KOPT-K1 (cell line): ENCODE results near the gene ANO1.

Source experiments
- H3K27ac ChIP-seq: fragments of 200-600 bp; sonication (generic); 2 replicates; pipeline ENCODE4 v1.5.1; 2016; ENCODE audit warnings: antibody characterized with exemption, mild to moderate bottlenecking, low read depth, low read length; ENCODE audit not compliant: poor library complexity, severe bottlenecking
- H3K36me3 ChIP-seq: fragments of 200-600 bp; sonication (generic); 2 replicates; pipeline ENCODE4 v1.5.1; 2017; ENCODE audit warnings: antibody characterized with exemption, mild to moderate bottlenecking, low read length, moderate library complexity; ENCODE audit not compliant: insufficient read depth
- H3K9me3 ChIP-seq: fragments of 200-600 bp; sonication (generic); 2 replicates; pipeline ENCODE4 v1.5.1; 2017; ENCODE audit warnings: antibody characterized with exemption, low read length, mild to moderate bottlenecking; ENCODE audit not compliant: insufficient read depth, poor library complexity, severe bottlenecking

The ANO1 gene

GRCh38 chr11:70040869-70041501 lies 37.1 kb upstream of the ANO1 start:
- Histone ChIP-seq H3K27ac (no peak overlapping the region), H3K9me3 (peaks cover 57% of the 10 kb centered on the region), H3K36me3 (no peaks in the 10 kb centered on the region)

GRCh38 chr11:70043482-70043881 lies 34.6 kb upstream of the ANO1 start:
- H3K9me3 ChIP-seq = peaks cover 48% of the 10 kb centered on the region
- no peak overlapping the region for H3K27ac ChIP-seq
- no peaks in the 10 kb centered on the region for H3K36me3 ChIP-seq

- Histone ChIP-seq H3K27ac (no peak overlapping the region), H3K36me3 (no peaks in the 10 kb centered on the region), H3K9me3 (peaks cover 41% of the 10 kb centered on the region)
Observed at GRCh38 chr11:70046089-70046488, 32.0 kb upstream of the ANO1 start.

GRCh38 chr11:70048279-70049024 lies 29.7 kb upstream of the ANO1 start:
- Histone ChIP-seq H3K27ac (no peak overlapping the region), H3K36me3 (no peaks in the 10 kb centered on the region), H3K9me3 (peaks cover 18% of the 10 kb centered on the region)

DNA sequence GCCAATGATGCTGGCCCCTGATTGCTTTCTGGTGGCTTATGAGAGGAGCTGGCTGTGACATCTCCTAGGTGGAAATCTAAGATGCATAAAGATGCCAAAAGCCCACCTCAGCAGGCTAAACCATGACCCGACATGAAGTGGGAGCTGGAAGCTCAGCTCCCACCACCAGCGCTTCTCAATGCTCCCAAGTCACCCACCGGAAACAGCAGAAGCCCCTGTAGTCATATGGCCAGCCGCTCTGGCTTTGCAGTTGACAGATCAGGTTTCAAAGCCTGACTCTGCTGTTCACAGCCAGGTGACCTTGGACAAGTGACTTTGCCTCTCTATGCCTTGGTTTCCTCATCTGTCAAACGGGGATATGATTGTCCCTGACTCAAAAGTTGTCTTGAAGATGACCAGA lies 29.1 kb upstream of the ANO1 start:
- Histone ChIP-seq H3K27ac (no peak overlapping the region), H3K36me3 (no peaks in the 10 kb centered on the region), H3K9me3 (peaks cover 12% of the 10 kb centered on the region)

GRCh38 chr11:70050243-70050642 lies 27.9 kb upstream of the ANO1 start:
- Histone ChIP-seq H3K27ac (no peak overlapping the region), H3K36me3 (no peaks in the 10 kb centered on the region), H3K9me3 (peaks cover 5% of the 10 kb centered on the region)

- Histone ChIP-seq H3K9me3 (peaks cover 7% of the 10 kb centered on the region), H3K27ac (no peak overlapping the region), H3K36me3 (no peaks in the 10 kb centered on the region)
Observed at GRCh38 chr11:70054004-70054403, 24.1 kb upstream of the ANO1 start.

DNA sequence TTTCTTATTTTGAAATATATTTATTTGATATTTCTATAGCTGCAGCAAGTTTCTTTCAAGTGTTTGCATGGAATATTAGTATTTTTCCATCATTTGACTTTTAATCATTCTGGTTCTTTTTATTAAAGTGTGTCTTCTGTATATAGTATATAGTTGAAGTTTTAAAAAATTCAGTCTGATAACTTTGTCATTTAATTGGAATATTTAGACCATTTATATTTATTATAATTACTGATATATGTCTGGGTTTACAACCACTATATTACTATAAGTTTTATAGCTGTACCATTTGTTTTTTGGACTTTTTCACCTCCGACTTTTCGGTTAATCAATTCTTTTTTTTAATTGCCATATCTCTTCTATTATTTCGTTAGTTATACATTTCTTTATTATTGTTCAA lies 22.7 kb upstream of the ANO1 start:
- H3K27ac ChIP-seq = no peak overlapping the region
- H3K9me3 ChIP-seq = peaks cover 7% of the 10 kb centered on the region
- H3K36me3 ChIP-seq = no peaks in the 10 kb centered on the region

DNA sequence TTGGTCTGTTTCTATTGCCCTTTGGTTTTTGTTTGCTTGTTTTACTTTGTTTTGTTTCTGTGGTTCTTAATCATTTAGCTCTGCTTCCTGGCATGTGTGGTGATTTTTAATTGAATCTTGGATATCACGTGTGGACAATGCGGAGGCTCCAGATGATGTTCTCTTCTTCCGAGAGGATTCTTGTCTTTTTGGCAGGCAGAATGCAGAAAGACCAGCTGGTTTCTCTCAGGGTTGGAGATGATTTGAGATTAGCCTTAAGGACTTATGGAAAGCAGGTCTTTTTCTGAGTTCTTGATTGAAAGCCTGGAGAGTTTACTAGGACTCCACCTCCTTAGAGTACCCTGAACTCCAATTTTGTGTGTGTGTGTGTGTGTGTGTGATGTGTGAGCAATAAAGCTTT lies 21.0 kb upstream of the ANO1 start:
- Histone ChIP-seq H3K9me3 (peaks cover 7% of the 10 kb centered on the region), H3K36me3 (no peaks in the 10 kb centered on the region), H3K27ac (no peak overlapping the region)

DNA sequence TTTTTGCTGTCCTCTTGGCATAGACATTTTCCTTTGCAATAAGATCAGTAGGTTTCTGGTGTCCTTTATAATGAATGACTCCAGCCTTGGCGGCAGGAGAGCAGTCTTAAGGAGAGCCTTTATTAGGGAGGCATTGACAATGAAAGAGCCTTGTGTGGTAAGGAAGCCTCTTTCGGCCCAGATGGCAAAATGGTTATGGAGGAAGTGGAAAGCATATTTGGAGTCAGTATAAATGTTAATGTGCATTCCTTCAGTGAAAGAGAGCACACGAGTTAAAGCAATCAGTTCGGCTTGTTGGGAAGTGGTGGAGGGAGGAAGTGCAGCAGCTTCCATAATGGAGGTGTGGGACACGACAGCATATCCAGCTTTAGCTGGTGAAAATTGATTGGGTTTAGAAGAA lies 18.1 kb upstream of the ANO1 start:
- no peak overlapping the region for H3K27ac ChIP-seq
- no peaks in the 10 kb centered on the region for H3K36me3 ChIP-seq
- H3K9me3 ChIP-seq = peaks cover 7% of the 10 kb centered on the region

GRCh38 chr11:70060611-70061293 lies 17.4 kb upstream of the ANO1 start:
- no peaks in the 10 kb centered on the region for H3K36me3 ChIP-seq
- peaks cover 7% of the 10 kb centered on the region for H3K9me3 ChIP-seq
- H3K27ac ChIP-seq = no peak overlapping the region

DNA sequence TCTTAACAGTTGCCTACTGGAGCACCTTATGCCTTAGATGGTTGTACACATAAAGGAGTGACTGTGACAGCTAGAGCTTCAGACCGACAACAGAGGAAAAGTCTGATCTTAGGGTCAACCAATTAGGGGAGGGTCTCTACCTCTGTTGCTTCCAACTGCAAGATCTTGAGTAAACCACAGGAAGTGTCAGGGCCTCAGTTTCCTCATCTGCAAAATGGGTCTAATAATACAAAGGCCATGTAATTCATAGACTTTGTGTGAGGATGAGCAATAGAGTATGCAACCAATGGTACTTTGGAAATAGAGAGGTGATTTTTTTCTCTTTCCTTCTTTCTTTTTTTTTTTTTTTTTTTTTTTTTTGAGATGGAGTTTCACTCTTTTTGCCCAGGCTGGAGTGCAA lies 16.4 kb upstream of the ANO1 start:
- Histone ChIP-seq H3K9me3 (no peaks in the 10 kb centered on the region), H3K36me3 (no peaks in the 10 kb centered on the region), H3K27ac (no peak overlapping the region)

DNA sequence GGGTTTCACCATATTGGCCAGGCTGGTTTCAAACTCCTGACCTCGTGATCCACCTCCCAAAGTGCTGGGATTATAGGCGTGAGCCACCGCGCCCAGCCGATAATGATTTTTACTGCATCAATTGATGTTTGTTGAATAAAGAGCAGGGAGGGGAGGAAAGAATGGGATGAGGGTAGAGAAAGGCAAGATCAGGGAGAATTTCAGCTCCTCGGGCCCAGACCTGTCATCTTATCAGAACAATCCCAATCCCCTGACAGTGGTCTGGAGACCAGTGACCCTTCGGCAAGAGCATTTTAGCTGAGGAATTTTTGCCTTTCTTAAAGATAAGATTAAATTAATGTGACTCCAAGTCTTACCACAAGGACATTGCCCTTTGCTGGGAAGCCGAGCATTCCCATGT lies 15.0 kb upstream of the ANO1 start:
- Histone ChIP-seq H3K27ac (no peak overlapping the region), H3K9me3 (no peaks in the 10 kb centered on the region), H3K36me3 (no peaks in the 10 kb centered on the region)

GRCh38 chr11:70063555-70063954 lies 14.6 kb upstream of the ANO1 start:
- Histone ChIP-seq H3K27ac (no peak overlapping the region), H3K9me3 (no peaks in the 10 kb centered on the region), H3K36me3 (no peaks in the 10 kb centered on the region)

GRCh38 chr11:70064008-70064725 lies 13.9 kb upstream of the ANO1 start:
- Histone ChIP-seq H3K9me3 (no peaks in the 10 kb centered on the region), H3K27ac (no peak overlapping the region), H3K36me3 (no peaks in the 10 kb centered on the region)
